SH-SY5Y (cell line): Measurements from ENCODE around the gene ACBD7.

Source experiments
- GATA2 ChIP-seq: IDR thresholded peaks from 2 replicates; pipeline ENCODE4 v1.6.1; 2011; ENCODE audit warnings: mild to moderate bottlenecking, low read depth, low read length
- GATA3 ChIP-seq: IDR thresholded peaks from 2 replicates; pipeline ENCODE4 v1.6.1; 2011; ENCODE audit warnings: low read depth, mild to moderate bottlenecking, low read length, moderate library complexity

DNA sequence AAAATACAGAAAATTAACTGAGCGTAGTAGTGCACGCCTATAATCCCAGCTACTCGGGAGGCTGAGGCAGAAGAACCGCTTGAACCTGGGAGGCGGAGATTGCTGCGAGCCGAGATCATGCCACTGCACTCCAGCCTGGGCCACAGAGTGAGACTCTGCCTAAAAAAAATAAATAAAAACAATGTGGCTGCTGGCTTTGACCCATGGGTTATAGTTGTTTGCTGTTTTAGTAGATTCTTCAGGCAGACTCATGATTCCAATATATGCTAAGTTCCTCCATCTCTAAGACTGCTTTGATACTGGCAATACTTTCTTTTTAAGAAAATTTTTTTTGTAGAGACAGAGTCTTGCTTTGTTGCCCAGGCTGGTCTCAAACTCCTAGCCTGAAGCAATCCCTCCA is 36.5 kb downstream of the ACBD7 start:
- TF ChIP-seq GATA2 (no peak), GATA3 (no peak)
